CD8-positive, alpha-beta memory T cell (primary cell): ENCODE results near the gene LRR1. TPM values are rescaled to one million over a fixed set of nuclear protein-coding genes. Genes with fewer than 3 reads are reported as not detected.

Experiments
- CTCF ChIA-PET: fragments of 350-600 bp; sonication (Branson Sonifier 250); formaldehyde crosslinking; loops from one replicate; lab custom pipeline; 2021; ENCODE audit warnings: antibody characterized with exemption; lab: Charles Lee
- POLR2A ChIA-PET: fragments of 350-600 bp; sonication (Branson Sonifier 250); formaldehyde crosslinking; loops from one replicate; lab custom pipeline; 2021; ENCODE audit warnings: antibody characterized with exemption; lab: Charles Lee
- DNase-seq, 5 donors: peaks; one replicate each; pipeline versions ENCODE4 v3.0.0 to v3.0.0-alpha.2; 2020 to 2022; ENCODE audit warnings: mixed read lengths in 1 of 5
- H3K27ac ChIP-seq: one replicate; pipeline ENCODE4 v1.7.0; 2013; ENCODE audit warnings: low read depth, mild to moderate bottlenecking, low read length, moderate library complexity
- H3K27me3 ChIP-seq: 2 replicates; pipeline ENCODE4 v1.7.0; 2013; ENCODE audit warnings: low read length, mild to moderate bottlenecking; ENCODE audit not compliant: insufficient read depth, poor library complexity, severe bottlenecking
- H3K36me3 ChIP-seq: 2 replicates; pipeline ENCODE4 v1.7.0; 2013; ENCODE audit warnings: mild to moderate bottlenecking, low read length, moderate library complexity; ENCODE audit not compliant: insufficient read depth
- H3K4me1 ChIP-seq: 2 replicates; pipeline ENCODE4 v1.7.0; 2013; ENCODE audit warnings: mild to moderate bottlenecking, low read length, moderate library complexity; ENCODE audit not compliant: insufficient read depth
- H3K4me3 ChIP-seq: 2 replicates; pipeline ENCODE4 v1.7.0; 2013; ENCODE audit warnings: mild to moderate bottlenecking, low read length
- H3K9me3 ChIP-seq: 2 replicates; pipeline ENCODE4 v1.7.0; 2013; ENCODE audit warnings: mild to moderate bottlenecking, low read length
- H3K27ac Mint-ChIP-seq, 8 donors: one replicate each; pipeline ENCODE4 v1.8.0; 2020 to 2021; ENCODE audit warnings: mixed read lengths in 8 of 8, mild to moderate bottlenecking in 6 of 8, inconsistent platforms in 3 of 8, moderate library complexity in 3 of 8
- H3K27me3 Mint-ChIP-seq, 2 donors: one replicate each; pipeline ENCODE4 v1.8.0; 2020 to 2021; ENCODE audit warnings: mixed read lengths in 2 of 2, mild to moderate bottlenecking in 1 of 2, moderate library complexity in 1 of 2
- H3K36me3 Mint-ChIP-seq, 3 donors: one replicate each; pipeline ENCODE4 v1.8.0; 2020 to 2021; ENCODE audit warnings: mixed read lengths in 3 of 3, inconsistent platforms in 1 of 3, mild to moderate bottlenecking in 1 of 3
- H3K4me1 Mint-ChIP-seq, 3 donors: one replicate each; pipeline ENCODE4 v1.8.0; 2020 to 2021; ENCODE audit warnings: mixed read lengths in 3 of 3, inconsistent platforms in 1 of 3, mild to moderate bottlenecking in 1 of 3
- H3K4me3 Mint-ChIP-seq, 7 donors: one replicate each; pipeline ENCODE4 v1.8.0; 2020 to 2021; ENCODE audit warnings: mixed read lengths in 7 of 7, mild to moderate bottlenecking in 6 of 7, moderate library complexity in 4 of 7, inconsistent platforms in 2 of 7
- H3K9me3 Mint-ChIP-seq, 5 donors: one replicate each; pipeline ENCODE4 v1.8.0; 2020 to 2022; ENCODE audit warnings: mixed read lengths in 5 of 5, mild to moderate bottlenecking in 3 of 5, moderate library complexity in 2 of 5, inconsistent platforms in 1 of 5
- polyA plus RNA-seq: library from polyadenylated mRNA; unstranded; fragments of 300-500 nt; fragmentation: Illumina TruSeq; gene quantifications from one replicate; pipeline ENCODE4 v1.2.3, GENCODE V29; 2021
- total RNA-seq, 2 experiments: library from RNA; stranded (reverse); gene quantifications; one replicate each; pipeline ENCODE4 v1.2.3, GENCODE V29; 2021

The LRR1 gene
- total and polyA plus RNA-seq, 3 experiments from 2014 or later: 13.0 to 52.2 (median 51.1) TPM

- peaks cover 0 to 9% of the 10 kb centered on the region in 2 donors for H3K27me3 Mint-ChIP-seq
- Histone ChIP-seq H3K36me3 (no peaks in the 10 kb centered on the region), H3K27me3 (no peaks in the 10 kb centered on the region), H3K27ac (no peak overlapping the region), H3K4me1 (peaks cover 3% of the 10 kb centered on the region), H3K4me3 (no peak overlapping the region), H3K9me3 (no peaks in the 10 kb centered on the region)
- DNase-seq: no peak
- ChIA-PET POLR2A (no interaction called here), CTCF (interaction anchor here (0.6 to 1.1 kb wide), 2 partner anchors 9 to 1071 kb away, joined by 3 read pairs; partner anchors contain the start of gene LRR1)
- peaks cover 17 to 29% (median 19%) of the 10 kb centered on the region in 3 donors for H3K4me1 Mint-ChIP-seq
- H3K4me3 Mint-ChIP-seq: no peak overlapping the region
- H3K36me3 Mint-ChIP-seq: peaks cover 2 to 23% (median 7%) of the 10 kb centered on the region in 3 donors
- H3K27ac Mint-ChIP-seq: no peak overlapping the region
- peaks cover 0 to 4% (median 3%) of the 10 kb centered on the region in 5 donors for H3K9me3 Mint-ChIP-seq
Measured at GRCh38 chr14:49589387-49589786, 9.4 kb upstream of the LRR1 start.

DNA sequence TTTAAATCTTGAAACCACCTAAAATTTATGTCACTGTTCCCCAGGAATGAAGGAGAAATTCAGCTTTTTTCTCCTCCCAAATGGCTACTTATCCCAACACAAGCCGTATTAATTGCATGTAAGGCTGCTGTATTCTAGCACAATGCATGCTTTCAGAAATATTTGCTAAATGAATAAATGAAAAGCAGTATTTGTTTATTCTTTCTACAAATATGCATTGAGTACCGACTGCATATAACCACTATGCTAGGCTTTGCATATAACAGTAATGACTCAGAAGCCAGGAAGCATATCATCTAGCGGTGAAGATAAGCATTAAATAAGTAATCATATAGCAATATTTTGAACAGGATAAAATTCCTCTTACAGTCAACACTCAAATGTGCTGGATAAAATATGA is 5.7 kb upstream of the LRR1 start:
- H3K36me3 ChIP-seq: no peaks in the 10 kb centered on the region
- Mint-ChIP-seq H3K4me3 (no peak overlapping the region), H3K27ac (no peak overlapping the region), H3K4me1 (peaks cover 9 to 19% (median 16%) of the 10 kb centered on the region in 3 donors), H3K27me3 (no peaks in the 10 kb centered on the region), H3K9me3 (no peaks in the 10 kb centered on the region), H3K36me3 (peaks cover 0 to 2% (median 0%) of the 10 kb centered on the region in 3 donors)
- H3K9me3 ChIP-seq: no peaks in the 10 kb centered on the region
- H3K27ac ChIP-seq: no peak overlapping the region
- ChIA-PET POLR2A (no interaction called here), CTCF (no interaction called here)
- H3K27me3 ChIP-seq: no peaks in the 10 kb centered on the region
- peaks cover 7% of the 10 kb centered on the region for H3K4me1 ChIP-seq
- no peak for DNase-seq
- H3K4me3 ChIP-seq: no peak overlapping the region

DNA sequence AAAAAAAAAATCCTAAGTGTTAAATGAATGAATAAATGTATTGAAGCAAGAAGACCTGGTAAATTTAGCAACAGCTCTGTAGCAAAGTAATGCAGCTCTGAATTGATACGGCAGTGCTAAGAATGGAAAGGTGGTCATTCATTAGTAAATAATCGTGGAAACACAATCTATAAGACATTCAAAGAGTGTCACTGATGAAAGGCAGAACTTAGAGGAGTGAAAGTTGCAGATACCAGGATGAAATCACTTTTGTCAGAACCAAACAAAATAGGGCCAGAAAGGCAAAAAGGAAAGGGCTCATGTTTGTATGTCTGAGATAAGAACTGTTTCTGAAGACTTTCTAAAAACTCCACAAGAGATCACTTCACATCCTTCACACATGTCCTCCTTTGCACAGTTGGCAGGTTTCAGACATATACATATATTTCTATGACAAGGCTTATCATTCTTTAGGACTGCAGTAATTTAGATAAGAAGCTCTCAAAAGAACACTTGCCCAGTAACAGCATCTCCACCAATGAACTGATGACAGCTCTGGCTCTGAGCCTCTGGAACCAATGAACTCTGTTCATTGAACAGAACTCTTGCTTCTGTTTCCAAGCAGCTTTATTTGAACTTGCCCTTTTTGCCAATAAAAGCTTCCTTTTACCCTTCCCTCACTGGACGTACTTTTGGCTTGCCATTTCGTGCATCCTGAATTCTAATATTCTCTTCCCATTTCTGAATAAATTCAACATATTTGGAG is 4.2 kb upstream of the LRR1 start:
- Mint-ChIP-seq H3K4me1 (peaks cover 13 to 32% (median 23%) of the 10 kb centered on the region in 3 donors), H3K36me3 (peaks cover 0 to 16% (median 0%) of the 10 kb centered on the region in 3 donors), H3K27ac (peak overlapping the region in 1 of 8 donors; percentile 67), H3K27me3 (no peaks in the 10 kb centered on the region), H3K4me3 (peak overlapping the region in 2 of 7 donors; percentile 37 to 83), H3K9me3 (no peaks in the 10 kb centered on the region)
- Histone ChIP-seq H3K27me3 (no peaks in the 10 kb centered on the region), H3K4me1 (peaks cover 7% of the 10 kb centered on the region), H3K4me3 (no peak overlapping the region), H3K9me3 (no peaks in the 10 kb centered on the region), H3K27ac (no peak overlapping the region), H3K36me3 (no peaks in the 10 kb centered on the region)
- ChIA-PET CTCF (interaction anchor here (1.0 to 2.3 kb wide), 4 partner anchors 8 to 57 kb away, joined by 3 to 13 read pairs (median 5); partner anchors contain the start of genes MGAT2, RPL36AL and RPS29), POLR2A (no interaction called here)
- DNase-seq: no peak

GRCh38 chr14:49598189-49598484 is 603 bp upstream of the LRR1 start:
- DNase-seq: no peak
- peak overlapping the region; percentile 99 for H3K4me3 ChIP-seq
- H3K27ac Mint-ChIP-seq: peak overlapping the region; percentile 94 to 99 (median 97)
- ChIA-PET CTCF (interaction anchor here (1.0 to 3.5 kb wide), 6 partner anchors 8 to 264 kb away, joined by 3 to 28 read pairs (median 13); partner anchors contain the start of genes DNAAF2, MGAT2, RPL36AL and RPS29), POLR2A (interaction anchor here (1.9 to 2.8 kb wide), 3 partner anchors 12 to 36 kb away, joined by 12 to 50 read pairs (median 46); partner anchors contain the start of genes DNAAF2, MGAT2, RPL36AL and RPS29)
- H3K27me3 Mint-ChIP-seq: no peaks in the 10 kb centered on the region
- no peaks in the 10 kb centered on the region for H3K9me3 ChIP-seq
- H3K4me1 ChIP-seq: peaks cover 10% of the 10 kb centered on the region
- H3K27ac ChIP-seq: peak overlapping the region; percentile 94
- H3K9me3 Mint-ChIP-seq: no peaks in the 10 kb centered on the region
- H3K36me3 Mint-ChIP-seq: peaks cover 0 to 27% (median 0%) of the 10 kb centered on the region in 3 donors
- no peaks in the 10 kb centered on the region for H3K27me3 ChIP-seq
- no peaks in the 10 kb centered on the region for H3K36me3 ChIP-seq
- peak overlapping the region; percentile 93 to 100 (median 97) for H3K4me3 Mint-ChIP-seq
- peaks cover 23 to 50% (median 36%) of the 10 kb centered on the region in 3 donors for H3K4me1 Mint-ChIP-seq

DNA sequence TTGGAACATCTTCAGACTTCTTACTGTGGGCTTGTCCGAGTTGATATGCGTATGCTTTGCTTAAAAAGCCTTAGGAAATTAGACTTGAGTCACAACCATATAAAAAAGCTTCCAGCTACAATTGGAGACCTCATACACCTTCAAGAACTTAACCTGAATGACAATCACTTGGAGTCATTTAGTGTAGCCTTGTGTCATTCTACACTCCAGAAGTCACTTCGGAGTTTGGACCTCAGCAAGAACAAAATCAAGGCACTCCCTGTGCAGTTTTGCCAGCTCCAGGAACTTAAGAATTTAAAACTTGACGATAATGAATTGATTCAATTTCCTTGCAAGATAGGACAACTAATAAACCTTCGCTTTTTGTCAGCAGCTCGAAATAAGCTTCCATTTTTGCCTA is 8.8 kb downstream of the LRR1 start:
- no peak for DNase-seq
- H3K27me3 ChIP-seq: no peaks in the 10 kb centered on the region
- POLR2A ChIA-PET: interaction anchor here (0.6 kb wide), 1 partner anchor 364 kb away, joined by 3 read pairs; no protein-coding TSS in a partner anchor
- H3K27ac ChIP-seq: no peak overlapping the region
- no peaks in the 10 kb centered on the region for H3K36me3 ChIP-seq
- H3K9me3 Mint-ChIP-seq: no peaks in the 10 kb centered on the region
- H3K4me3 ChIP-seq: no peak overlapping the region
- no peaks in the 10 kb centered on the region for H3K9me3 ChIP-seq
- no peak overlapping the region for H3K4me3 Mint-ChIP-seq
- no peak overlapping the region for H3K27ac Mint-ChIP-seq
- CTCF ChIA-PET: interaction anchor here (1.0 to 1.1 kb wide), 2 partner anchors 9 to 12 kb away, joined by 3 read pairs; partner anchors contain the start of genes LRR1 and RPL36AL
- no peaks in the 10 kb centered on the region for H3K27me3 Mint-ChIP-seq
- H3K4me1 Mint-ChIP-seq: peaks cover 3 to 11% (median 10%) of the 10 kb centered on the region in 3 donors
- peaks cover 0 to 26% (median 5%) of the 10 kb centered on the region in 3 donors for H3K36me3 Mint-ChIP-seq
- H3K4me1 ChIP-seq: no peaks in the 10 kb centered on the region

- H3K36me3 ChIP-seq: no peaks in the 10 kb centered on the region
- Mint-ChIP-seq H3K27me3 (no peaks in the 10 kb centered on the region), H3K4me3 (no peak overlapping the region), H3K9me3 (no peaks in the 10 kb centered on the region), H3K36me3 (peaks cover 0 to 23% (median 4%) of the 10 kb centered on the region in 3 donors), H3K4me1 (peaks cover 3 to 19% (median 12%) of the 10 kb centered on the region in 3 donors), H3K27ac (no peak overlapping the region)
- no peak overlapping the region for H3K4me3 ChIP-seq
- ChIA-PET POLR2A (no interaction called here), CTCF (interaction anchor here (0.6 kb wide), 1 partner anchor 147 kb away, joined by 3 read pairs; no protein-coding TSS in a partner anchor)
- no peaks in the 10 kb centered on the region for H3K9me3 ChIP-seq
- DNase-seq: no peak
- H3K27ac ChIP-seq: no peak overlapping the region
- no peaks in the 10 kb centered on the region for H3K27me3 ChIP-seq
- H3K4me1 ChIP-seq: no peaks in the 10 kb centered on the region
Measured at GRCh38 chr14:49612251-49612650, 13.5 kb downstream of the LRR1 start.

DNA sequence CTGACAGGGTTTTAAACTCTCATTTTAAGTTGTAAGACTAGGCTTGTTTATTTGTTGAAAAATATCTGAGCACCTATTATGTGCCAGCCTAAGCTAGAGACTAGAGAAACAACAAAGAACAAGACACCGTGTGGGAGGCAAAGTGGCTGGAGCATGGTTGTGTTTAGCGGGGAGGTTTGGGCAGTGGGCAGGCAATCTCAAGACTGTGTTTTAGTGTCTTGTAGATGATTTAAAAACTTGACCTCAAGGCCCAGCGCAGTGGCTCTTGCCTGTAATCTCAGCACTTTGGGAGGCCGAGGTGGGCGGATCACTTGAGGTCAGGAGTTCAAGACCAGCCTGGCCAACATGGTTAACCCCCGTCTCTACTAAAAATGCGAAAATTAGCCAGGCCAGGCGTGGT is 13.9 kb downstream of the LRR1 start:
- H3K27ac ChIP-seq: no peak overlapping the region
- peaks cover 0 to 24% (median 4%) of the 10 kb centered on the region in 3 donors for H3K36me3 Mint-ChIP-seq
- H3K27ac Mint-ChIP-seq: peak overlapping the region in 1 of 8 donors; percentile 77
- CTCF ChIA-PET: no interaction called here
- H3K36me3 ChIP-seq: no peaks in the 10 kb centered on the region
- H3K4me1 Mint-ChIP-seq: peaks cover 6 to 23% (median 16%) of the 10 kb centered on the region in 3 donors
- no peak overlapping the region for H3K4me3 Mint-ChIP-seq
- H3K27me3 Mint-ChIP-seq: no peaks in the 10 kb centered on the region
- no peak for DNase-seq
- POLR2A ChIA-PET: no interaction called here
- H3K9me3 Mint-ChIP-seq: no peaks in the 10 kb centered on the region
- no peaks in the 10 kb centered on the region for H3K9me3 ChIP-seq
- H3K27me3 ChIP-seq: no peaks in the 10 kb centered on the region
- H3K4me3 ChIP-seq: no peak overlapping the region
- H3K4me1 ChIP-seq: peaks cover 2% of the 10 kb centered on the region

- Histone ChIP-seq H3K4me3 (no peak overlapping the region), H3K9me3 (no peaks in the 10 kb centered on the region), H3K27ac (no peak overlapping the region), H3K4me1 (peaks cover 17% of the 10 kb centered on the region), H3K27me3 (no peaks in the 10 kb centered on the region), H3K36me3 (peaks cover 5% of the 10 kb centered on the region)
- no peak overlapping the region for H3K4me3 Mint-ChIP-seq
- DNase-seq: no peak
- H3K27ac Mint-ChIP-seq: peak overlapping the region in 3 of 8 donors; percentile 9 to 79 (median 78)
- ChIA-PET POLR2A (no interaction called here), CTCF (interaction anchor here (0.6 to 1.1 kb wide), 2 partner anchors 20 kb away, joined by 3 read pairs; no protein-coding TSS in a partner anchor)
- no peaks in the 10 kb centered on the region for H3K27me3 Mint-ChIP-seq
- H3K9me3 Mint-ChIP-seq: no peaks in the 10 kb centered on the region
- peaks cover 18 to 37% (median 25%) of the 10 kb centered on the region in 3 donors for H3K4me1 Mint-ChIP-seq
- H3K36me3 Mint-ChIP-seq: peaks cover 0 to 34% (median 12%) of the 10 kb centered on the region in 3 donors
Measured at GRCh38 chr14:49614196-49614595, 15.5 kb downstream of the LRR1 start.
